Mucosa of stomach (tissue), 1 donor: ENCODE results near the gene PIK3CD.

Experiments
- H3K27me3 ChIP-seq: one replicate; pipeline ENCODE4 v1.7.0; 2013; ENCODE audit warnings: mild to moderate bottlenecking, low read length; ENCODE audit not compliant: control insufficient read depth, insufficient read depth
- H3K36me3 ChIP-seq: one replicate; pipeline ENCODE4 v1.7.0; 2013; ENCODE audit warnings: low read length; ENCODE audit not compliant: control insufficient read depth, insufficient read depth
- H3K4me1 ChIP-seq: one replicate; pipeline ENCODE4 v1.7.0; 2013; ENCODE audit warnings: mild to moderate bottlenecking, low read length; ENCODE audit not compliant: control insufficient read depth, insufficient read depth
- H3K4me3 ChIP-seq: one replicate; pipeline ENCODE4 v1.7.0; 2013; ENCODE audit warnings: low read length
- H3K9ac ChIP-seq: one replicate; pipeline ENCODE4 v1.7.0; 2013; ENCODE audit warnings: mild to moderate bottlenecking, low read length, moderate library complexity
- H3K9me3 ChIP-seq: one replicate; pipeline ENCODE4 v1.7.0; 2013; ENCODE audit warnings: mild to moderate bottlenecking, low read length, moderate library complexity; ENCODE audit not compliant: control insufficient read depth
- donor health status: Pancreatic carcinoma.

The PIK3CD gene

DNA sequence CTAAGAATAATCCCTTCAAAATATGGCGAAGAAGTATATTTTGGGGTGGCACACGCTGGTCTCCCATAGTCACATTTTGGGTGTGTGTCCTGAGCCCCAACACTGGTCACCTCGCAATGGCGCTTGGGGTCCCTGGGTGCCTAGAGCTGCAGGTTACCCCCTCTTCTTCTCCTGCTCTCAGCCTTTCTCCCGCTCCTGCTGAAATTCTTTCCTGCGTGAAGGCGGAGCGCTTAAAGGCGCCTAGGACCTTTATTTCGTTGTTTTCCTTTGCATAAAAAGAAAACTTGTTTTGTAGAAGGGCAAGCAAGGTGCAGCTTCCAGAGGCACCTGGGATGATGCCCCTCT, 339 bp upstream of the PIK3CD start:
- Histone ChIP-seq H3K4me3 (no peak overlapping the region), H3K9ac (no peak overlapping the region), H3K9me3 (no peaks in the 10 kb centered on the region), H3K27me3 (peaks cover 48% of the 10 kb centered on the region), H3K36me3 (no peaks in the 10 kb centered on the region), H3K4me1 (peaks cover 3% of the 10 kb centered on the region)

DNA sequence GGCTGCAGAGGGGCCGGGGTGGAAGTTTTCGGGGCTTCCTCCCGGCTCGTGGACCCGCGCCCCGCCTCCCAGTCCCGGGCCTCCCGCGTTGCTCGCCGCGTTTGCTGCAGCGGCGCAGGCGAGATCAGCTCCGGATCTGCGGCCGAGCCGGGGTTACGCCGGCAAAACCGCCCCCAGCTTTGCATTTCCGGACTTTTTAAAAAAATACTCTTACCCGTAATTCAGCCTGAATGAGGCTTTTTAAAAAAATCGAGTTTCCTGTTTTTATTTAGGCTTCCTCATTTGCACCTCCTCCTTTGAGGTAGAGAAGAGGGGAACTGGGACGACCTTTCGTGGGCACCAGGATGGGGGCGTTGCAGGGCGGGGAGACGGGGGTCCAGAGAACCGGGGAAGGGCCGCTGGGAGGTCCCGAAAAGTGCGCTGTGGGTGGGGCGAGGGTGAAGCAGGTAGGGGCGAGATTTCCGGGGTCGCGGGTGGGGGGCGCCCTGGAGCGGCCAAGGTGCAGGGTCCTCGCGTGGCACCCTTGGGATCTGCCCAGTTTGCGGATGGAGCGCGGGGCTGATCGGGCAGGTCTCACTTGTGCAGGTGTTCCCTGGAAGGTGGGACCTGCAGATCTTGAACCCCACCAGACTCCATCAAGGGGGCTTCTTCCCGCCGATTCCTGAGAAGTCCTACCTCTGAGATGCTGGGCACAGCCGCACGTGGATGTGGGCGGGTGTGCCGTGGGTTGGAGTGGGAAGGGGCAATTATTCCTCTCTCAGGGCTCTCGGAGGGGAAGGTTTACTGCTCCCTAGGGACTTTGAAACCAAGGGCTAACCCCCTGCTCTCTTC, 1.1 kb downstream of the PIK3CD start:
- H3K9ac ChIP-seq = no peak overlapping the region
- H3K27me3 ChIP-seq = peaks cover 48% of the 10 kb centered on the region
- no peak overlapping the region for H3K4me3 ChIP-seq
- H3K36me3 ChIP-seq = no peaks in the 10 kb centered on the region
- H3K4me1 ChIP-seq = peaks cover 3% of the 10 kb centered on the region
- H3K9me3 ChIP-seq = no peaks in the 10 kb centered on the region

DNA sequence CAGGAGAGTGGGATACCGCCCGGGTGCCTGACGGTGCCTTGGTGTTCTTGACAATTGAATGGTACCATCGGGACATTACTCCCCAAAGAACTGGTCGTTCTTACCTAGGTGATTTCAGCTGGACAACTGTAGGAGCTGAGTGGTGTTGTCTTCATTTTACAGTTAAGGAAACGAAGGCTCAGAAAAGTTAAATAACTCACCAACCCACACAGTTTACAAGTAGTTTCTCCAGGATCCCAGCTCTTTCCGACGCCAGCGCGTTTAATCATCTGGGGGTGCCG, 1.6 kb downstream of the PIK3CD start:
- H3K9me3 ChIP-seq = no peaks in the 10 kb centered on the region
- H3K9ac ChIP-seq = no peak overlapping the region
- peaks cover 3% of the 10 kb centered on the region for H3K4me1 ChIP-seq
- H3K36me3 ChIP-seq = no peaks in the 10 kb centered on the region
- H3K4me3 ChIP-seq = no peak overlapping the region
- peaks cover 48% of the 10 kb centered on the region for H3K27me3 ChIP-seq

GRCh38 chr1:9653491-9654050, 2.0 kb downstream of the PIK3CD start:
- H3K9me3 ChIP-seq = no peaks in the 10 kb centered on the region
- no peaks in the 10 kb centered on the region for H3K36me3 ChIP-seq
- H3K4me3 ChIP-seq = no peak overlapping the region
- no peak overlapping the region for H3K9ac ChIP-seq
- peaks cover 3% of the 10 kb centered on the region for H3K4me1 ChIP-seq
- peaks cover 48% of the 10 kb centered on the region for H3K27me3 ChIP-seq

DNA sequence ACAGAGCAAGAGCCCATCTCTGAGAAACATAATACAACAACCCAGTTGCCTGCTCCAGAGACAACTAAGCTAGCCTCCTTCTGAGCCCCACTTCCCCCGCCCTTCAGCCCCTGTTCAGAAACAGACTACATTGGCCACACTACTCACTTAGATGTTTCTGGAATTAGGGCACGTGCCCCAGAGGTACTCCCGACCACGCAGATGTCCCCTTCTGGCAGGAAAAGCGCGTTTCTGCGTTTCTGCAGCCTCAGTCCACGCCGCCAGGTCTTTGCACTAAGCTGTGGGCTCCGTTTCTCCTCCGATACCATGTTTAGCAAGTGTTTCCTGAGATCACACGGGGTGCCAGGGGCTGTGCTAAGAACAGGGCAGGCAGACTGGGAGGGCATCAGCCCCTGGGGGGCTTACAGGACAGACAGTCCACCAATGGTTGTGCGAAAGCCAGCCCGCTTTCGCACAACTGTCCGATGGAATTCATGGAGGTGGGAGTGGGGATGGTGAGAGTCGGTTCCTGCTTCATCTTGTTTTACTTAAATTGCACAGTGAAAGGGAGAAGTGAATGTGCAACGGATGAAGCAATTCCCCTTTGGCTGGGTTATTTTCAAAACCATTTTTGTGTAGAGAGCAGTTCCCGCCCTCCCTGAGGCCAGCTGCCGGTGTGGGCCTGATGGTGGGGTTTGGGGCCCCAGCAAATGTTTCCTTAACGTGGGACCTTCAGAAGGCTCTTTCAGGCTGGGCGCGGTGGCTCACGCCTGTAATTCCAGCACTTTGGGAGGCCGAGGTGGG, 2.7 kb downstream of the PIK3CD start:
- H3K9me3 ChIP-seq = no peaks in the 10 kb centered on the region
- H3K36me3 ChIP-seq = no peaks in the 10 kb centered on the region
- H3K27me3 ChIP-seq = peaks cover 48% of the 10 kb centered on the region
- H3K4me3 ChIP-seq = no peak overlapping the region
- no peak overlapping the region for H3K9ac ChIP-seq
- H3K4me1 ChIP-seq = peaks cover 3% of the 10 kb centered on the region

- Histone ChIP-seq H3K9ac (no peak overlapping the region), H3K4me1 (peaks cover 3% of the 10 kb centered on the region), H3K27me3 (peaks cover 40% of the 10 kb centered on the region), H3K36me3 (no peaks in the 10 kb centered on the region), H3K9me3 (no peaks in the 10 kb centered on the region), H3K4me3 (no peak overlapping the region)
Observed at GRCh38 chr1:9654834-9655723, 3.5 kb downstream of the PIK3CD start.

DNA sequence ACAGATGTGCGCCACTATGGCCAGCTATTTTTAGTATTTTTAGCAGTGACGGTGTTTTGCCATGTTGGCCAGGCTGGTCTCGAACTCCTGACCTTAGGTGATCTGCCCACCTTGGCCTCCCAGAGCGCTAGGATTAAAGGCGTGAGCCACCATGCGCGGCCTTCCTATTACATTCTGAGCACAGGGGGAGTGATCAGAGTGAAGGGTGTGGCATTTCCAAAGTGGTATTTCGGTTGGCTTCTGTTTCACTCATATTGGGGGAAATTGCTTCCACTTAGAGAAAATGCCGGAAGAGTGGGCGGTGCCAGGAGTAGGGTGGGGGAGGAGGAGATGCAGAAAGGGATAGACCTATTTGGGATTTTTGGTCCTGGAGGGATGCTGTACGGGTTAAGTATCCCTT, 4.3 kb downstream of the PIK3CD start:
- Histone ChIP-seq H3K9ac (no peak overlapping the region), H3K9me3 (no peaks in the 10 kb centered on the region), H3K4me1 (peaks cover 3% of the 10 kb centered on the region), H3K27me3 (peaks cover 34% of the 10 kb centered on the region), H3K4me3 (no peak overlapping the region), H3K36me3 (no peaks in the 10 kb centered on the region)

DNA sequence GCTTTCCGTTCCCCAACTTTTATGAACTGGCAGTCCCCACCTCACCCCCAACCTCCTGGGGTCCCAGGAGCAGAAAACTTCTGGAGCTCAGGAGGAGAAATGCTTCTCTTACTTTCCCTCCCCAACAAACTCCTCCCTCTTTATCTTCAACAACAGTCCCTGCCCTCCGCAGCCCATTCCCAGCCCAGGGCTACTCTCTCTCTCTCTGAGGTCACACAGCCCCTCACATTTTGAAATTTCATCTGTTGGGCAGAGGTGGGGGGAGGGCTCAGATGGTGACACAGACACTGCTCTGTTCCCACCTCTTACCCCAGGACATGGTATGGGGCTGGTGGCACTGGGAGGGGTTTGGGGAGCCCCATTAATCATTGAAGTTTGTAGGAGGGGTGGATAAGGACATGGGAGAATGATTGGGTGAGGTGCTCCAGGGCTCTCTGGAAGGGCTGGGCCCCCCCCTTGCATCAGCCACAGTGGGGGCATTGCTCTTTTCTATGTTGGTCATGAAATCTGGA, 6.0 kb downstream of the PIK3CD start:
- Histone ChIP-seq H3K4me3 (no peak overlapping the region), H3K36me3 (no peaks in the 10 kb centered on the region), H3K9me3 (no peaks in the 10 kb centered on the region), H3K4me1 (no peaks in the 10 kb centered on the region), H3K9ac (no peak overlapping the region), H3K27me3 (peaks cover 18% of the 10 kb centered on the region)

- Histone ChIP-seq H3K36me3 (no peaks in the 10 kb centered on the region), H3K27me3 (peaks cover 12% of the 10 kb centered on the region), H3K9ac (no peak overlapping the region), H3K4me3 (no peak overlapping the region), H3K4me1 (no peaks in the 10 kb centered on the region), H3K9me3 (no peaks in the 10 kb centered on the region)
Observed at GRCh38 chr1:9658199-9658598, 6.7 kb downstream of the PIK3CD start.

DNA sequence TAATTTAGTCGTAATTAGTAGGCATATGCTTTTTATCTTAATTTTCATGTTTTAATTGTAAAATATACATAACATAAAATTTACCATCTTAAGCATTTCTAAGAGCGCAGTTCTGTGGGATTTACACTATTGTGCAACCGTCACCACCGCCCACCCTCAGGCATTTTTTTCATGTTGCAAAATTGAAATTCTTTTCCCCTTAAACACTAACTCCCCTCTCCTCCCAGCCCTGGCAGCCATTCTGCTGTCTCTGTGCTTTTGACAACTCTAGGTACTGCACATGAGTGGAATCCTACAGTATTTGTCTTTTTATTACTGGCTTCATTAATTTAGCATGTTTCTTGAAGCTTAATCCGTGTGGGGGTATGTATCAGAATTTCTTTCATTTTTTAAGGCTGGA, 7.8 kb downstream of the PIK3CD start:
- no peaks in the 10 kb centered on the region for H3K36me3 ChIP-seq
- H3K27me3 ChIP-seq = peaks cover under 1% of the 10 kb centered on the region
- H3K4me1 ChIP-seq = no peaks in the 10 kb centered on the region
- no peaks in the 10 kb centered on the region for H3K9me3 ChIP-seq
- no peak overlapping the region for H3K9ac ChIP-seq
- H3K4me3 ChIP-seq = no peak overlapping the region

DNA sequence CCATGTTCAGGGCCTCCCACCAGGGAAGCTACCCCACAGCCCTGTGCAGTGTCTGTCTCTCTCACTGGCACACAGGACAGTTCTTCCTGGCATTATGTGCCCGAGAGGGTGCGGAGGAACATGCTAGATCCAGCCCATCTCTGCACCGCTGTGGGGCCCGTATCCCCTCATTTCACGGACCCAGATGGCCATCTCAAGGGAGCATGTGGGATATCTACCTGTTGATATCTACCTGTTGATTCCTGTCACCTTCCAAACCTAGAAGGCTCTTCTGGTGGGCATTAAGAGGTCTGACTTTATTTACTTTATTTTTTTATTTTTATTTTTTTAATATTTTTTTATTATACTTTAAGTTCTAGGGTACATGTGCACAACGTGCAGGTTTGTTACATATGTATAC, 11.7 kb downstream of the PIK3CD start:
- no peaks in the 10 kb centered on the region for H3K9me3 ChIP-seq
- no peak overlapping the region for H3K9ac ChIP-seq
- H3K27me3 ChIP-seq = no peaks in the 10 kb centered on the region
- no peaks in the 10 kb centered on the region for H3K4me1 ChIP-seq
- no peak overlapping the region for H3K4me3 ChIP-seq
- H3K36me3 ChIP-seq = no peaks in the 10 kb centered on the region
